Psoas muscle (tissue), 8 donors: ENCODE measurements around the gene DMBT1. TPM values are rescaled to one million over a fixed set of nuclear protein-coding genes. Genes with fewer than 3 reads are reported as not detected.

Experiments used
- ATAC-seq, 4 donors: fragments of 200-7000 bp; cut with Tn5 transposase; one replicate each; pipeline ENCODE4 v1.9.1; 2020; ENCODE audit warnings: moderate library complexity in 3 of 4, mild to moderate bottlenecking in 2 of 4
- DNase-seq, 2 donors: peaks; one replicate each; pipeline ENCODE4 v3.0.0-alpha.2; 2020
- H3K27ac ChIP-seq: fragments of 200-600 bp; one replicate; pipeline ENCODE4 v1.8.0; 2022
- H3K27me3 ChIP-seq, 3 donors: fragments of 200-600 bp in 1 of 3; one replicate each; pipeline versions ENCODE4 v1.6.1 to v1.8.0; 2013 to 2022; ENCODE audit warnings: low read length in 2 of 3, mild to moderate bottlenecking in 2 of 3, moderate library complexity in 1 of 3; ENCODE audit not compliant: insufficient read depth in 3 of 3
- H3K36me3 ChIP-seq, 2 donors: fragments of 200-600 bp in 1 of 2; one replicate each; pipeline versions ENCODE4 v1.6.1 to v1.8.0; 2013 to 2022; ENCODE audit warnings: low read depth in 1 of 2, mild to moderate bottlenecking in 1 of 2, moderate library complexity in 1 of 2; ENCODE audit not compliant: insufficient read depth in 1 of 2
- H3K4me1 ChIP-seq: fragments of 200-600 bp; one replicate; pipeline ENCODE4 v1.8.0; 2022
- H3K4me3 ChIP-seq: fragments of 200-600 bp; one replicate; pipeline ENCODE4 v1.8.0; 2022; ENCODE audit warnings: mild to moderate bottlenecking
- H3K9me3 ChIP-seq: fragments of 200-600 bp; one replicate; pipeline ENCODE4 v1.8.0; 2022
- CTCF ChIP-seq: fragments of 200-600 bp; IDR thresholded peaks from one replicate; pipeline ENCODE4 v1.8.0; 2022; ENCODE audit warnings: antibody characterized with exemption
- WGBS, 3 donors: extraction: QIAGEN DNeasy Blood & Tissue Kit; methylation state at CpG; one replicate each; pipeline versions ENCODE4 v1.1.6 to v1.1.7; 2013; 5-methylcytosine and 5-hydroxymethylcytosine counted together
- intact Hi-C, 2 donors: fragments of 100-400 bp; cut with DNase I; formaldehyde crosslinking; loops; one replicate each; pipeline versions ENCODE4 v1.11.0 to v1.14.2; 2022
- polyA plus RNA-seq, 3 donors: library from polyadenylated mRNA; stranded (reverse); fragments of 200-250 nt; gene quantifications; one replicate each; pipeline ENCODE4 v1.2.3, GENCODE V29; 2013
- total RNA-seq, 4 donors: library from RNA; stranded (reverse); fragmentation: NEBNext Ultra II Directional in 2 of 4; extraction: Animal tissue kit (Norgen Biotek cat#: 25700) in 2 of 4; gene quantifications; one replicate each; pipeline versions ENCODE4 v1.2.1 to v1.2.4, GENCODE V29; 2021 to 2023
- donor health status: healthy with polysubstance abuse.
- donor health status: DM: no; HTN: no; CAD: no; lungs with moderate emphysema.
- donor health status: Bipolar disorder and iron deficiency.
- donor health status: healthy.
- donor health status: DM: yes; HTN: yes; CAD: no.
- donor health status: DM: no; HTN: no; CAD: no.
- donor health status: DM: no; HTN: no; CAD: no.
- donor health status: DM: yes; HTN: yes; CAD: no.

DMBT1 gene
- total and polyA plus RNA-seq, 7 donors: 0.03 to 0.43 (median 0.19) TPM

- Histone ChIP-seq H3K9me3 (no peaks in the 10 kb centered on the region), H3K4me1 (no peaks in the 10 kb centered on the region), H3K36me3 (no peaks in the 10 kb centered on the region), H3K27me3 (no peaks in the 10 kb centered on the region), H3K4me3 (no peak overlapping the region), H3K27ac (no peak overlapping the region)
- no peak for TF ChIP-seq CTCF
- intact Hi-C loops: no loop called here
- 91 to 100% (median 96%) methylated on average over 2 to 3 of the region's 3 CpGs for whole genome bisulfite sequencing, 3 donors
- DNase-seq: no peak
- ATAC-seq: no peak
Measured at GRCh38 chr10:122524811-122525210, 35.7 kb upstream of the DMBT1 start.

GRCh38 chr10:122525788-122526187, 34.8 kb upstream of the DMBT1 start:
- ATAC-seq: no peak
- Histone ChIP-seq H3K27me3 (no peaks in the 10 kb centered on the region), H3K27ac (no peak overlapping the region), H3K36me3 (no peaks in the 10 kb centered on the region), H3K4me3 (no peak overlapping the region), H3K9me3 (no peaks in the 10 kb centered on the region), H3K4me1 (no peaks in the 10 kb centered on the region)
- WGBS, 3 donors: 22 to 32% (median 30%) methylated on average over 6 of the region's 6 CpGs
- no peak for DNase-seq
- peak; percentile 17 for TF ChIP-seq CTCF
- intact Hi-C loops: no loop called here

GRCh38 chr10:122526892-122527291, 33.7 kb upstream of the DMBT1 start:
- Histone ChIP-seq H3K9me3 (no peaks in the 10 kb centered on the region), H3K4me3 (no peak overlapping the region), H3K27me3 (peaks cover 0 to 2% (median 0%) of the 10 kb centered on the region in 3 donors), H3K36me3 (no peaks in the 10 kb centered on the region), H3K27ac (no peak overlapping the region), H3K4me1 (no peaks in the 10 kb centered on the region)
- 82 to 87% (median 85%) methylated on average over 5 of the region's 5 CpGs for WGBS, 3 donors
- no peak for TF ChIP-seq CTCF
- DNase-seq (no peak), ATAC-seq (no peak)
- intact Hi-C loops: no loop called here

- Histone ChIP-seq H3K4me3 (no peak overlapping the region), H3K4me1 (no peaks in the 10 kb centered on the region), H3K36me3 (no peaks in the 10 kb centered on the region), H3K27me3 (peaks cover 0 to 2% (median 0%) of the 10 kb centered on the region in 3 donors), H3K9me3 (no peaks in the 10 kb centered on the region), H3K27ac (no peak overlapping the region)
- TF ChIP-seq CTCF: no peak
- ATAC-seq (peak in 3 of 4 donors; percentile 56 to 62 (median 57)), DNase-seq (peak in 1 of 2 donors; percentile 44)
- 39 to 54% (median 43%) methylated on average over 11 of the region's 11 CpGs for WGBS, 3 donors
- intact Hi-C loops: no loop called here
Measured at GRCh38 chr10:122530177-122530576, 30.4 kb upstream of the DMBT1 start.

GRCh38 chr10:122531261-122531660, 29.3 kb upstream of the DMBT1 start:
- intact Hi-C loops: no loop called here

More at GRCh38 chr10:122531261-122531660, 29.3 kb upstream of the DMBT1 start:
- Histone ChIP-seq H3K4me1 (no peaks in the 10 kb centered on the region), H3K27ac (no peak overlapping the region), H3K4me3 (no peak overlapping the region), H3K9me3 (no peaks in the 10 kb centered on the region), H3K27me3 (peaks cover 0 to 2% (median 0%) of the 10 kb centered on the region in 3 donors), H3K36me3 (no peaks in the 10 kb centered on the region)
- 81 to 84% (median 81%) methylated on average over 5 of the region's 5 CpGs for WGBS, 3 donors
- no peak for TF ChIP-seq CTCF
- no peak for DNase-seq
- ATAC-seq: no peak
